ENCODE data around the gene ENPP6. TPM values are rescaled to one million over a fixed set of nuclear protein-coding genes. Genes with fewer than 3 reads are reported as not detected.

The ENPP6 gene
- total RNA-seq, 2 experiments from 2014 or later: not detected

GRCh38 chr4:184039963-184040383 lies 177.7 kb downstream of the ENPP6 start:
- no peak overlapping the region for H3K27ac Mint-ChIP-seq
- intact Hi-C loops (cut with DNase I, micrococcal nuclease): no loop called here
- H3K36me3 Mint-ChIP-seq (ENCODE audit: low read depth): no peaks in the 10 kb centered on the region
- ChIA-PET POLR2A (interaction anchor here (1.0 kb wide), 1 partner anchor 12 kb away, joined by 3 read pairs; no protein-coding TSS in a partner anchor), CTCF (no interaction called here)
- TF ChIP-seq CTCF (IDR thresholded peaks at IDR 0.05): no peak
- DNase-seq: peak in 1 of 14 experiments; percentile 0
- peak overlapping the region; percentile 66 for H3K4me3 Mint-ChIP-seq
- Histone ChIP-seq H3K27me3 (ENCODE audit: control insufficient read depth in 1 of 2, insufficient read depth in 2 of 2, low read length in 2 of 2) (peaks cover 8 to 21% of the 10 kb centered on the region in 2 experiments), H3K27ac (ENCODE audit: low read depth in 1 of 2, low read length in 2 of 2) (no peak overlapping the region), H3K4me1 (ENCODE audit: insufficient read depth, low read length) (peaks cover 2% of the 10 kb centered on the region), H3K4me3 (ENCODE audit: low read length) (peak overlapping the region; percentile 29), H3K36me3 (ENCODE audit: insufficient read depth, low read length) (no peaks in the 10 kb centered on the region), H3K9me3 (ENCODE audit: control insufficient read depth in 1 of 2, insufficient read depth in 1 of 2, low read length in 2 of 2) (peaks cover 0 to under 1% of the 10 kb centered on the region in 2 experiments)
- H3K27me3 Mint-ChIP-seq: peaks cover 24% of the 10 kb centered on the region
- H3K9me3 Mint-ChIP-seq: no peaks in the 10 kb centered on the region
- H3K4me1 Mint-ChIP-seq (ENCODE audit: low read depth): no peaks in the 10 kb centered on the region
- ATAC-seq (ENCODE audit: poor library complexity): no peak
